ENCODE measurements around the gene STK33. TPM values are rescaled to one million over a fixed set of nuclear protein-coding genes. Genes with fewer than 3 reads are reported as not detected.

The STK33 gene
- total and polyA plus RNA-seq, 2 of the 13 experiments (the other 11 are each of a cell fraction or from before 2014, with no cell fraction given): 2.7 to 12.6 TPM

DNA sequence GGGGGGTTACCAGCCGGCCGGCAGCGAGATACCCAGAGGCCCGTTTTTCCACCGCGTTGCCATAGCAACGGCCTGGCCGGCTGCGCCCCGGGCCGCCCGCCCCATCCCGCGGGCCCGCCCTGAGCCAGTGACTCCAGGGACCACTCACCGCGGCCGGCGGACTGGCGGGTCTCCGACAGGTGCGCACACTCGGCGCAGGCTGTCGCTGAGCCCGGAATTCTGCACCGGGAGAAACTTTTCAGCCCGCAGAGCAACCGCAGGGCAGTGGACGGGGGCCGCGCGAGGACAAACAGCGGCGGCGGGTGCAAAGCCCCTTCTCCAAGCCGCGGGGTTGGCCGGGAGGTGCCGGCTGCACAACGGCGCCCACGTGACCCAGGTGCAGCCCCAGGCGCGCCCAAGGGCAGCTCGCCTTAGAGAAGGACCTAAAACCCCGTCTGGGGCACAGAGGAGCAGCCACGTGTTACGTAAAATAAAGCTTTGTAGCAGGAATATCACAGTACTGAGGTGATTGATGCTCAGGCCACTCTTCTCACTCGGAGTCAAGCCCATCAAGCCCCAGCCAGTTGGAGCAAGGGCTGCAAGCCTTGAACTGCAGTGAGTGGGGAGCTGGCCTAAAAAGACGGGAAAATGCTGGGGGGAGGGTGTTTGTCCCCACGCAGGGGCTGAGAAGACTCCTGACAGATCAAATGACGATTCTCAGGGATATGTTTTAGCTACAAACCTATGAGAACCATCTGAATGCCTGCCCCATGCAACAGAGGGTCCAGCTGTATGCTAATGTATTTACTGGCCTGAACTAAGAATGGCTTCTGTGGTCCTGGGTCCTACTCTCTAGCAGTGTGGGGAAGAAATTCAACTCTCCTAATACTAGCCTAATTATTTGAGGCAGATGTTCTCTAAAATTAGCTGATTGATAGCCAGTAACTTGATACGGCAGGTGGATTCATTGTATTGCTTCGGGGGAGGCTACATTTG lies at the start of gene STK33 (continued):
- TF ChIP-seq CCAR2 (optimal IDR thresholded peaks at IDR 0.05; ENCODE audit: low read depth, low read length): no peak
- peak; percentile 59 for TF ChIP-seq ZNF761 (CRISPR knock-in tag; conservative IDR thresholded peaks at IDR 0.05)
- no peak for TF ChIP-seq BRCA1 (CRISPR knock-in tag; IDR thresholded peaks at IDR 0.05)
- TF ChIP-seq FOXJ3 (CRISPR knock-in tag; IDR thresholded peaks at IDR 0.05; ENCODE audit: borderline replicate concordance): 0 out of 2 replicates have a peak, but pooled peaks have one; percentile 20
- 0 out of 2 replicates have a peak, but pooled peaks have one; percentile 29 for TF ChIP-seq ZNF121 (CRISPR knock-in tag; IDR thresholded peaks at IDR 0.05)
- TF ChIP-seq ZNF44 (CRISPR knock-in tag; IDR thresholded peaks at IDR 0.05): no peak
- TF ChIP-seq ZNF75D (CRISPR knock-in tag; IDR thresholded peaks at IDR 0.05; ENCODE audit: borderline replicate concordance): no peak
- no peak for TF ChIP-seq ZFP37 (CRISPR knock-in tag; IDR thresholded peaks at IDR 0.05; ENCODE audit: borderline replicate concordance)
- no peak for TF ChIP-seq CAMTA2 (CRISPR knock-in tag; IDR thresholded peaks at IDR 0.05; ENCODE audit: borderline replicate concordance)
- no peak; the same call in 1 of the 2 replicates for TF ChIP-seq TP53 (CRISPR knock-in tag; conservative IDR thresholded peaks at IDR 0.05)
- no peak for TF ChIP-seq HDAC6 (IDR thresholded peaks at IDR 0.05; ENCODE audit: low read depth, low read length)
- no peak for TF ChIP-seq ZFAT (CRISPR knock-in tag; conservative IDR thresholded peaks at IDR 0.05)
- TF ChIP-seq, protein P1, sequence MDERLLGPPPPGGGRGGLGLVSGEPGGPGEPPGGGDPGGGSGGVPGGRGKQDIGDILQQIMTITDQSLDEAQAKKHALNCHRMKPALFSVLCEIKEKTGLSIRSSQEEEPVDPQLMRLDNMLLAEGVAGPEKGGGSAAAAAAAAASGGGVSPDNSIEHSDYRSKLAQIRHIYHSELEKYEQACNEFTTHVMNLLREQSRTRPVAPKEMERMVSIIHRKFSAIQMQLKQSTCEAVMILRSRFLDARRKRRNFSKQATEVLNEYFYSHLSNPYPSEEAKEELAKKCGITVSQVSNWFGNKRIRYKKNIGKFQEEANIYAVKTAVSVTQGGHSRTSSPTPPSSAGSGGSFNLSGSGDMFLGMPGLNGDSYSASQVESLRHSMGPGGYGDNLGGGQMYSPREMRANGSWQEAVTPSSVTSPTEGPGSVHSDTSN (CRISPR knock-in tag; IDR thresholded peaks at IDR 0.05): no peak
- no peak for TF ChIP-seq HOXA7 (CRISPR knock-in tag; IDR thresholded peaks at IDR 0.05)
- no peak for TF ChIP-seq KDM4B (CRISPR knock-in tag; IDR thresholded peaks at IDR 0.05)
- TF ChIP-seq E2F1 (CRISPR knock-in tag; IDR thresholded peaks at IDR 0.05): peak; percentile 37; the same call in 1 of the 2 replicates
- no peak for TF ChIP-seq SSRP1 (CRISPR knock-in tag; IDR thresholded peaks at IDR 0.05)
- TF ChIP-seq ZNF550 (CRISPR knock-in tag; IDR thresholded peaks at IDR 0.05; ENCODE audit: borderline replicate concordance): no peak
- TF ChIP-seq, protein P2, sequence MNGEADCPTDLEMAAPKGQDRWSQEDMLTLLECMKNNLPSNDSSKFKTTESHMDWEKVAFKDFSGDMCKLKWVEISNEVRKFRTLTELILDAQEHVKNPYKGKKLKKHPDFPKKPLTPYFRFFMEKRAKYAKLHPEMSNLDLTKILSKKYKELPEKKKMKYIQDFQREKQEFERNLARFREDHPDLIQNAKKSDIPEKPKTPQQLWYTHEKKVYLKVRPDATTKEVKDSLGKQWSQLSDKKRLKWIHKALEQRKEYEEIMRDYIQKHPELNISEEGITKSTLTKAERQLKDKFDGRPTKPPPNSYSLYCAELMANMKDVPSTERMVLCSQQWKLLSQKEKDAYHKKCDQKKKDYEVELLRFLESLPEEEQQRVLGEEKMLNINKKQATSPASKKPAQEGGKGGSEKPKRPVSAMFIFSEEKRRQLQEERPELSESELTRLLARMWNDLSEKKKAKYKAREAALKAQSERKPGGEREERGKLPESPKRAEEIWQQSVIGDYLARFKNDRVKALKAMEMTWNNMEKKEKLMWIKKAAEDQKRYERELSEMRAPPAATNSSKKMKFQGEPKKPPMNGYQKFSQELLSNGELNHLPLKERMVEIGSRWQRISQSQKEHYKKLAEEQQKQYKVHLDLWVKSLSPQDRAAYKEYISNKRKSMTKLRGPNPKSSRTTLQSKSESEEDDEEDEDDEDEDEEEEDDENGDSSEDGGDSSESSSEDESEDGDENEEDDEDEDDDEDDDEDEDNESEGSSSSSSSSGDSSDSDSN (CRISPR knock-in tag; IDR thresholded peaks at IDR 0.05): peak; percentile 49; the same call in 1 of the 2 replicates
- no peak for TF ChIP-seq ARID2 (CRISPR knock-in tag; IDR thresholded peaks at IDR 0.05; ENCODE audit: borderline replicate concordance)
- no peak for TF ChIP-seq ZIK1 (CRISPR knock-in tag; IDR thresholded peaks at IDR 0.05; ENCODE audit: borderline replicate concordance, low read depth)
- TF ChIP-seq ZNF510 (CRISPR knock-in tag; IDR thresholded peaks at IDR 0.05; ENCODE audit: low read depth): no peak
